Activated T-helper 17 cell treated with anti-CD3 and anti-CD28 coated beads, Interleukin-2, amount 50 U/mL, for 72 hours (primary cell): Measurements from ENCODE around the gene TBXAS1. TPM values are rescaled to one million over a fixed set of nuclear protein-coding genes. Genes with fewer than 3 reads are reported as not detected.

Experiments
- ATAC-seq: fragments of 150-1000 bp; cut with Tn5 transposase; replicated peaks from 2 replicates; pipeline ENCODE4 v1.10.0; 2021; ENCODE audit warnings: mild to moderate bottlenecking, moderate library complexity
- H3K27ac Mint-ChIP-seq: one replicate; pipeline ENCODE4 v1.8.0; 2022; ENCODE audit warnings: mixed read lengths
- H3K27me3 Mint-ChIP-seq: one replicate; pipeline ENCODE4 v1.8.0; 2022; ENCODE audit warnings: mixed read lengths
- H3K36me3 Mint-ChIP-seq: one replicate; pipeline ENCODE4 v1.8.0; 2022; ENCODE audit warnings: low read depth, mild to moderate bottlenecking, mixed read lengths
- H3K4me1 Mint-ChIP-seq: one replicate; pipeline ENCODE4 v1.8.0; 2022; ENCODE audit warnings: mixed read lengths
- H3K4me3 Mint-ChIP-seq: one replicate; pipeline ENCODE4 v1.8.0; 2022; ENCODE audit warnings: mild to moderate bottlenecking, mixed read lengths
- H3K9me3 Mint-ChIP-seq: one replicate; pipeline ENCODE4 v1.8.0; 2022; ENCODE audit warnings: mixed read lengths
- total RNA-seq, 2 donors: library from RNA; stranded (reverse); gene quantifications; one replicate each; pipeline ENCODE4 v1.2.3, GENCODE V29; 2022

The TBXAS1 gene
- total RNA-seq, 2 donors from 2014 or later, result 17.8 to 22.0 TPM

DNA sequence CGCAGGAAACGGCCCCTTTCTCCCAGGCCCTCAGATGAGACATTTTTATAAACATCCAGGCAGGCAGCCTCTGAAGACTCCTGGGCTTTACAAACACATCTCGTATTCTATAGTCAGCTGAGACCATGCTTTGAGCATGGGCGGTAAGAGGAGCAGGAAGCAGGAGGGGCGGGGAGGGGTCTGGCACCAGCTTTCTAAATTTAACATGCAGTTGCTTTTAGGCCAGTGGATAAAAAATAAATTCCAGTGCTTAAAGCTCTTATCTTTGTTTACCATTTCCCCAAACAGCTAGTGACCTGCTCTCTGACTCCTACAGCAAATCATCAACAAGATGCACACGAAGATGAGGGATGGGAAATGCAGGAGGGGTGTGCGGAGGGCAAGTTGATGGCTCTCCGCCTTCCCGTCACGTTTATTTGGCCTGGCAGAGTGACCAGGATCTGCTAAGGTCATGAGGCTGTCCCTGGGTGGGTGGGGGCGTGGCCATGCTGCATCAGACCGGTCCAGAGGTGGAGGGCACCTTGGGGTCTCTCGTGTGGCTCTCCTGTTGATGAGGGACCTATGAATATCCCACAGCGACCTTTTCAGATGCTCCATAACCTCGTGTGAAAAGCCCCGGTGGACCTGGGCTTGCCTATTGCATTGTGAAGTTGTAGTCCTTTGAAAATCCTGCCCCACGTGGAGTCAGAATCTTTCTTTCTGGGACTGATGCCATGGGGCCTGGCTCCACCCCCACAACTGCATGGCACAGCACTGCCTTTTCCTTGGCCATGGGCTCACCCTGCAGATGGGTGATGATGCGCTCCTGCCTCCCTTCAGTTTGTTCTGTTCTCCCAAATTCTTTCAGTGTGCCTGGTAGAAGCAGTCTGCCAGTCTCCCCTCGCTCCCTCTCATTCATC, 166.2 kb downstream of the TBXAS1 start:
- no peaks in the 10 kb centered on the region for H3K4me1 Mint-ChIP-seq
- ATAC-seq, result no peak
- H3K27ac Mint-ChIP-seq, result no peak overlapping the region
- H3K4me3 Mint-ChIP-seq, result no peak overlapping the region
- no peaks in the 10 kb centered on the region for H3K27me3 Mint-ChIP-seq
- H3K9me3 Mint-ChIP-seq, result no peaks in the 10 kb centered on the region
- H3K36me3 Mint-ChIP-seq, result no peaks in the 10 kb centered on the region

DNA sequence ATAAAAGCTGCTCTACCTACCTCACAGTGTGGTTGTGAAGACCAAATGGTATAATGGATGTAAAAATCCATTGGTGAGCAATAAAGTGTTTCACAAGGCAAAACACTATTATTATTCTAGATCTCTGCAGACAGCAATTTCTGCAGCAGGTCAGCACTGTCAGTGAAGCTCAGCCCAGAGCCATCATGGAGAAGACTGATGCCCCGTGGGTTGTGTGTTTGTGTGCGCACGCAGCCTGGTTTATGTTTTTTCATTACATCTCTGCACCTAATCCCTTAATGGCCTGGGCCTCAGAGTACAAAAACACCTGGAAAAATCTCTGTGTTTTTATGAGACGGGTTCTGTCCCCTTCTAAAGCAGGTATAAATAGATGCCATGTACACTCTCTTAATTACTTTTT, 169.5 kb downstream of the TBXAS1 start:
- ATAC-seq, result no peak
- H3K36me3 Mint-ChIP-seq, result no peaks in the 10 kb centered on the region
- H3K9me3 Mint-ChIP-seq, result no peaks in the 10 kb centered on the region
- no peak overlapping the region for H3K27ac Mint-ChIP-seq
- H3K27me3 Mint-ChIP-seq, result no peaks in the 10 kb centered on the region
- no peak overlapping the region for H3K4me3 Mint-ChIP-seq
- no peaks in the 10 kb centered on the region for H3K4me1 Mint-ChIP-seq

DNA sequence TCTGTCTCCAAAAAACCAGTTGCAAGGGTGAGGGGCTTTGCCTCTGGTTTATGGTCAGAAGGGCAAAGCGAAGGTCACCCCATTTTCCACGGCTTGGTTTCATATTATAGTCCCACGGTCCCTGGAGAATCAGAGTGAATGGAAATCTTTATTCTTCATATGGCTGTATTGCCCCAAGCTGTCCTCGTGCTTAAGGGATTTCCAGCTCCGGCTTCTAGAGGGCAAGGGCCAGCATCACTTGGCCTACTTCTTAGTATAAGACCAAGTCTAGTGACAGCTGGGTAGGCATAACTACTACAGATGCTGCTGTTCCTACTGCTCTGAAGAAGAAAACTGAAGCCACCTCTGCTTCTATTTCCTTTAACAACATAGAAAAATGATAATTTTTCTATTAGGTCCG, 170.5 kb downstream of the TBXAS1 start:
- Mint-ChIP-seq H3K27me3 (no peaks in the 10 kb centered on the region), H3K36me3 (no peaks in the 10 kb centered on the region), H3K27ac (no peak overlapping the region), H3K4me3 (no peak overlapping the region), H3K4me1 (no peaks in the 10 kb centered on the region), H3K9me3 (no peaks in the 10 kb centered on the region)
- ATAC-seq, result no peak

DNA sequence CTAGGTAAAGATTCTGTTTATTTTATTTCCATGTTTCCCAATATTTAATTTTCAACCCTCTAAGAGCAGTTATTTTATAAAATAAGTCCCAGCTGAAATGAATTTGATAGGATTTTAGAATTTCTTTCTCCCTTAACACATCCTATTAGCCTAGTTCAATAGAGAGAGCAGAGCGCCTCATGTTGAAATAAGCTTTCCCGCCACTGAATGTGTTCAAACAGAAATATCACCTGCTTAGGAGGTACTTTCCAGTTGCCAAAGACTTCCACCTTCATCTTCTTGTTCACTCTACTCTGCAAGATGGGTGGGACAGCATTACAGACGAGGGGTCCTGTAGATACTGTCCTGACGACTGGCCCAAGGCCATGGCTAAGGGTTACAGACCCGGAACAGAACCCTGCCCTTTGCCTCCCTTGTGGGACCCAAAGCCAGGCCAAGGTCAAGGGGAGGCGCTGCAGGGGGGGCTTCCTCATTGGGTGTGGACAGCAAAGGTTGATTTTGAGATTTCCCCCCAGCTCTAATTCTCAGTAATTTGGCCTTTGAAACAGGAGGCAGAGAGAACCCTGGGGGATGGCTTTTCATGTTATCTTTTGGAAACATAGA, 171.7 kb downstream of the TBXAS1 start:
- no peak for ATAC-seq
- Mint-ChIP-seq H3K4me1 (no peaks in the 10 kb centered on the region), H3K4me3 (no peak overlapping the region), H3K27me3 (no peaks in the 10 kb centered on the region), H3K36me3 (no peaks in the 10 kb centered on the region), H3K9me3 (no peaks in the 10 kb centered on the region), H3K27ac (no peak overlapping the region)

DNA sequence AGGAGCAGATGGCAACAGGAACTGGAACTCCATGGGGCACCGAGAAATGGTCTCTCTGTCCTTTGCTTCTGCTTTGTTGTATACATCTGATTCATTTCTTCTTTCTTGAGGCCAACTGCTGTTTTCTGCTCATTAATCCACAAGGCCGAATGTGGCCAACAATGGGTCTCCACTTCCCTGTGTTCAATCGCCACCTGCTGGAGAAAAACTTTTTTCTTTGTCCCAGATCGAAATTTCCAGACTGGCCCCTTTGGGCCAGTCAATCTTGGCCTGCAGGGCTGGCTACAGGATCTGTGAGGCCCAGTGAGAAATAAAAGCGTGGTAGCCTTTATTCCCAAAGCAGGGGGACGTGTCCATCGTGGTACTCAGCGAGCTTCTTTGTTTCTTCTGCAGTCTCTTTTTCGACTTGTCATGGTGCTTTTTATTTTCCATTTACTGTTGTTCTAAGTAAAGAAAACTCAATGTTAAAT, 174.9 kb downstream of the TBXAS1 start:
- Mint-ChIP-seq H3K9me3 (no peaks in the 10 kb centered on the region), H3K27me3 (no peaks in the 10 kb centered on the region), H3K27ac (no peak overlapping the region), H3K4me1 (no peaks in the 10 kb centered on the region), H3K36me3 (no peaks in the 10 kb centered on the region), H3K4me3 (no peak overlapping the region)
- ATAC-seq, result peak; percentile 42

DNA sequence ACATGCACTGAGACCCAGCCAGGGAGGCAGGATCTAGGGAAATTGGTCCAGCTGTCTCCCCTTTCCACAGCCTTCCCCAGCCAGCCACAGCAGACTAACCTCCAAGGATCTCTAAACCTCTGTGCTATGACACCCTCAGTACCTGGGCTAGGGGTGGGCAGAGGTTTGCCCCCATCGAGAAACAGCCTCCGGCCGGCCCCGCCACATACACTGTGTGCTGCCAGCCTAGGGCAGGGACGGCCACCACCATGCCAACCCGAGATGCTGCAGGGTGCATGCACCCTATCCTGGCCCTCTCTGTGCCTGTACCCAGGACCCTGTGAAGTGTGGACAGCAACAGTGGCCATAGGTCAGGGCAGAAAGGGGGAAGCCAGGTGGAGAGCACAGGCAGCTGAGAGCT, 175.6 kb downstream of the TBXAS1 start:
- Mint-ChIP-seq H3K27me3 (no peaks in the 10 kb centered on the region), H3K4me1 (no peaks in the 10 kb centered on the region), H3K9me3 (no peaks in the 10 kb centered on the region)

DNA sequence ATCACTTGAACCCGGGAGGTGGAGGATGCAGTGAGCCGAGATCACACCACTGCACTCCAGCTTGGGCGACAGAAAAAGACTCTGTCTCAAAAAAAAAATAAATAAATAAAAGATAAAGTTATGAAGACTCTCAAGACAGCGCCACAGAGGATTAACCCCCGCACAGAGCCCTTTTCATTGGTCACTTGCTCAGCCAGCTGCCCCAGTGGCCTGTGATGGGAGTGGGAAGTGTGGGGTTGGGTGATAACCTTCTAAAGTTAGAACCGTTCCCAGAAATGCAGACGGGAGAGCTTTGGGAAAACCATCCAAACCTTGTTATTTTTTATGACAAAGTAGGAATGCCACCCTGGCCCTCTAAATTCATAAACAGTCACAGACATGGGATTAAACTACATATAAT, 176.3 kb downstream of the TBXAS1 start:
- no peaks in the 10 kb centered on the region for H3K27me3 Mint-ChIP-seq
- H3K4me1 Mint-ChIP-seq, result no peaks in the 10 kb centered on the region
- no peak overlapping the region for H3K27ac Mint-ChIP-seq
- no peak for ATAC-seq
- no peaks in the 10 kb centered on the region for H3K9me3 Mint-ChIP-seq
- no peak overlapping the region for H3K4me3 Mint-ChIP-seq
- H3K36me3 Mint-ChIP-seq, result no peaks in the 10 kb centered on the region

More for the DNA sequence above, 175.6 kb downstream of the TBXAS1 start:
- ATAC-seq, result no peak
- Mint-ChIP-seq H3K4me3 (no peak overlapping the region), H3K36me3 (no peaks in the 10 kb centered on the region), H3K27ac (no peak overlapping the region)

DNA sequence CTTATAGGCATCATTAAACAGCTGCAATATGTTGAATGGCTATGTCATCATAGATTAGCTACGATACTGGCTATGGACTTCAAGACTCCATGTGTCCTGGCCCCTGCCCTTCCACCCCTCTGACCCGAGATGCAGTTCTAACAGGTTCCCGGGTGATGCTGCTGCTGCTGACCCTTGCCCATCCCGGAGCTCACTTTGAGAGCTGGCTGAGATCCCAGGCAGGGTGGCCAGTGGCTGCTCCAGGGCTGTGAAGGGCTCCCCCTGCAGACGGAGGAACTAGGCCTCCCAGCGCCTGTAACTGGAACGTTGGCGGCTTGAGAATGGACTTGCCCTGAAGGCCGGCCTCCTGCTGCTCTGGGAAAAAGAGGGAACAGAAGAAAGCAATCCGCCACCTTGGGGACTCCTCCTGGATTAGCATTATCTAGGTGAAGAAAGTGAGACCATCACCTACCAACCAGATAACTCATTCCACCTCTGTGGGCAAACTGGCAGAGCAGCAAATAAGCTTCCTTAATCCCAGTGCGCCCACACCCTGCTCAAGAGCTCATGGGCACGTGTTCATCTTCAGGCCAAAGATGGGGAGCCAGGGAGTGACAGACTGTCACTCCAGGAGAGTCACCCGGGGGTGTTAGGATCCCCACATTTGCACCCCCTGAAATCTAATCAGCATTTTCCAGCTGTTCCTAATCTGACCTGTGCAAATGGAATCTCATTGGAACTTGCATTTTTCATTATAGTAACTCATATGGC, 176.9 kb downstream of the TBXAS1 start:
- no peaks in the 10 kb centered on the region for H3K9me3 Mint-ChIP-seq
- H3K4me3 Mint-ChIP-seq, result no peak overlapping the region
- no peak for ATAC-seq
- H3K27ac Mint-ChIP-seq, result no peak overlapping the region
- H3K4me1 Mint-ChIP-seq, result no peaks in the 10 kb centered on the region
- no peaks in the 10 kb centered on the region for H3K36me3 Mint-ChIP-seq
- no peaks in the 10 kb centered on the region for H3K27me3 Mint-ChIP-seq

DNA sequence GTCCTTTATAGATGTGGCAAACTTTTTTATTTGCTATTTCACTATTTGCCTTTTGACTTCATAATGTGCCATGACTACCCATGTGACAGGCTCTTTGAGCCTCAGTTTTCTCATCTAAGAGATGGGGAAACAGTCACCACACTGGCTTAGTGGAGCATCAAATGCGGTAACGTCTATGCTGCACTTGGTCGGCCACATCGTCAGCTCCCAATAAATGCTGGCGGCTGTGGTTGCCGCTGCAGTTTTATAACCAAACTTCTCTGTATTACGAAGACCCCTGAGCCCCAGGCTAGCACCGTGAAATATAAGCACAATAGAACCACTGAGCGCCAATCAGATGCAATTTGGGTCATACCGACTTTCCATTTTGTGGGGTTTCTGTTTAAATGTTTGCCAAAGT, 177.5 kb downstream of the TBXAS1 start:
- H3K4me1 Mint-ChIP-seq, result no peaks in the 10 kb centered on the region
- no peak for ATAC-seq
- no peaks in the 10 kb centered on the region for H3K27me3 Mint-ChIP-seq
- H3K36me3 Mint-ChIP-seq, result no peaks in the 10 kb centered on the region
- H3K4me3 Mint-ChIP-seq, result no peak overlapping the region
- H3K27ac Mint-ChIP-seq, result no peak overlapping the region
- no peaks in the 10 kb centered on the region for H3K9me3 Mint-ChIP-seq

DNA sequence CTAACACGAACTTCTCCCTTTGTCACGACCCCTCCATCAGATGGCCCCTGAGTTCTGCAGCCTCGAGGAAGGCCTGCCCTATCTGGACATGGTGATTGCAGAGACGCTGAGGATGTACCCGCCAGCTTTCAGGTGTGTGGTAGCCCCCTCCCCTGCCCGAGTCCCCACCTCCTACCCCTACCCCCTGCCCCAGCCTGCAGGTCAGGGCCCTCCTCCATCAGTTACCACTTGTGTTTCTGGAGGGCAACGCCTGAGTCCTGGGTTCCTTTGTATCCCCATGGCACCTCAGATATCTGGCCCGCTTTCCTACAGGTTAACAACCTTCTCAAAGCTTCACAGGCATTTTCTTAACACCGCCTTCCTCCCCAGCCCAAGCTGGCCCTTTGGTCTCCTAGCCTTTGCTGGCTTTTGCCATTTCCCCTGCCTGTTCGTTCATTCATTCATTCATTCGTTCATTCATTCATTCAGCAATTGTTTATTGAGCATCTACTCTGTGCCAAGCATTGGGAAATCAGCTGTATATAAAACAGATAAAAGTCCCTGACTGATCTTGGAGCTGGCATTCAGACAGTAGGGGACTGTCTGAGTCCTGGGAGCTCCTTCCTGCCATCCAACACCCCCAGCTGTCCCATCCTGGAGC, 178.1 kb downstream of the TBXAS1 start:
- H3K4me1 Mint-ChIP-seq, result peaks cover 4% of the 10 kb centered on the region
- no peaks in the 10 kb centered on the region for H3K36me3 Mint-ChIP-seq
- ATAC-seq, result no peak
- no peaks in the 10 kb centered on the region for H3K27me3 Mint-ChIP-seq
- no peak overlapping the region for H3K27ac Mint-ChIP-seq
- no peaks in the 10 kb centered on the region for H3K9me3 Mint-ChIP-seq
- H3K4me3 Mint-ChIP-seq, result no peak overlapping the region

DNA sequence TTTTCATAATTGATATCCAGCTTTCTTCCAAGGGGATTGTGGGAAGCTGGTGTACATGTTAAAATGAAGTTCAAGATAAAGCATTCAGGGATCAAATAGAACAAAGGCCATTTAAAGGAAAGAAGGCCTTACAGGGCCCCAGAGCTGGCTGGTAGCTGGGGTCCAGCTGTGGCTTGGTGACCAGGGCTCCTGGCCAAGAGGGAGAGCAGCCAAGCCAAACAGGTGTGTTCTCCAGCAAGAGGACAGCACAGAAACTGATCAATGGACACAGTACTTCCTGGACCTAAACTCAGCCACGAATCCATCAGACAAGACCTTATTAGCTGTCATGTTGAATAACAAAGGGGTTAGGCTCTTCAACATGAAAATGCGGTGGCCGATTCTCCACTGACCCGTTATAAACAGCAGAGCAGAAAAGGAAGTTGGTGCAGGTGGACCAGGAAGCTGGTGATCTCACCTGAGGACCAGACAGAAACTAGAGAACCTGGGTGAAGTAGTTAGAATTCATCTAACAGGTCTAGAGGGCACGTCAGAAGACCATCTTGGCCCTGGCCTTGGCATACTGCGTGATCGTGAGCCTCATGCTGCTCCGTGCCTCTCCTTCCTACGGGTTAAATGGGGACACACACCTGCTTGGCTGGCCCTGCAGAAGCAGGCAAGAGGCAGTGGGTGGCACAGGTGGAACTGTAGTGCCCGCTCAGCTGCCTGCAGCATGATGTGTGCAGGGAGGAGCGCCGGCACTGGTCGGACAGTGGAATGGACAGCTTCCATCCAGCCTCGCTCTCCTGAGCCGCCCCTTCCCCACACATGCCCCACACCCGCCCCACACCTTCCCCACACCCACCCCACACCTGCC, 179.9 kb downstream of the TBXAS1 start:
- Mint-ChIP-seq H3K4me3 (no peak overlapping the region), H3K4me1 (peaks cover 4% of the 10 kb centered on the region), H3K27ac (peak overlapping the region; percentile 56), H3K9me3 (no peaks in the 10 kb centered on the region), H3K36me3 (no peaks in the 10 kb centered on the region), H3K27me3 (no peaks in the 10 kb centered on the region)
- no peak for ATAC-seq

DNA sequence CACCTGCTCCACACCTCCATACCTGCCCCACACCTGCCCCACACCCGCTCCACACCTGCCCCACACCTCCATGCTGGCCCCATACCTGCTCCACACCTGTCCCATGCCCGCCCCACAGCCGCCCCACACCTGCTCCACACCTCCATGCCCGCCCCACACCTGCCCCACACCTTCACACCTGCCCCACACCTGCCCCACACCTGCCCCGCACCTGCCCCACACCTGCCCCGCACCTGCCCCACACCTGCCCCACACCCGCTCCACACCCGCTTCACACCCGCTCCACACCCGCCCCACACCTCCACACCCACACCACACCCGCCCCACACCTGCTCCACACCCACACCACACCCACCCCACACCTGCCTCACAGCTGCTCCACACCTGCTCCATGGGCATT, 180.7 kb downstream of the TBXAS1 start:
- Mint-ChIP-seq H3K9me3 (no peaks in the 10 kb centered on the region), H3K27ac (no peak overlapping the region), H3K27me3 (no peaks in the 10 kb centered on the region), H3K4me1 (peaks cover 4% of the 10 kb centered on the region), H3K36me3 (no peaks in the 10 kb centered on the region), H3K4me3 (no peak overlapping the region)
- no peak for ATAC-seq

DNA sequence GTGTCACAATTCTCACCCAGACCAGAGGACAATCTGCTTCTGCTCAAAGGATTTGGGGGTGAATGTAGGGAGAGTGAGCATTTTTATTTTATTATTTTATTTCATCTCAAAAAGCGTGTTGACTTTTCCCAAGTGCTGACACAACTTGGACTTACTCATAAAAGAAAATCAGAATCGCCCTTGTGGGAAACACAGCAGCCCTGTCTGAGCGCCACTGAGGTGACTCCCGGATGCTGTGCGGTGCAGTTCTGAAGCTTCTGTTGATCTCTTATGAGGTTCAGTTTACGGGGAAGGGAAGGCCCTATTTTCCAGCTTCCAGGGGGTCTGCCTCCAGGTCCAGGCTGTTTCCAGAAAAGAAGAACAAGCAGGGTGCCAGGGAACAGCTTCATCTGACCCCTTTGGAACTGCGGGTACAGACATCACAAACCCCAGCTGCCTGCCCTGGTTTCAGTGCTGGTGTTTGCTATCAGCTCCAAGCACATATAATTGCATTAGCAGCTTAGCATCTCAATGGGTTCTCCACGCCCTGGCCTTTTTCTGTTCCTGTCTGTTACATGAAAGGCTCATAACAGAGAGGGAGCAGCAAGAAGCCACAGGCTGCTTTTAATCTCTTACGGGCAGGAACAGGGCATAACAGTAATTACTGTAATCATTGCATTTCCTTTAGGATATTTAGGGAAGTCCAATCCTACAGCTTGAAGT, 181.3 kb downstream of the TBXAS1 start:
- H3K27ac Mint-ChIP-seq, result no peak overlapping the region
- H3K9me3 Mint-ChIP-seq, result no peaks in the 10 kb centered on the region
- H3K4me1 Mint-ChIP-seq, result peaks cover 4% of the 10 kb centered on the region
- no peak for ATAC-seq
- no peaks in the 10 kb centered on the region for H3K27me3 Mint-ChIP-seq
- H3K36me3 Mint-ChIP-seq, result no peaks in the 10 kb centered on the region
- H3K4me3 Mint-ChIP-seq, result no peak overlapping the region
